ENCODE measurements around the gene TMEM94. TPM values are rescaled to one million over a fixed set of nuclear protein-coding genes. Genes with fewer than 3 reads are reported as not detected.

TMEM94 gene
- total and polyA plus RNA-seq, 2 of the 13 experiments (the other 11 are each of a cell fraction or from before 2014, with no cell fraction given) = 32.6 to 134 TPM

GRCh38 chr17:75524970-75525805, 68.8 kb downstream of the TMEM94 start, which contains the start of gene LLGL2 (continued):
- no peak; the same call in 1 of the 2 replicates for TF ChIP-seq ZNF598 (CRISPR knock-in tag; IDR thresholded peaks at IDR 0.05; ENCODE audit: borderline replicate concordance)
- TF ChIP-seq SP1 (IDR thresholded peaks at IDR 0.05) = no peak
- peak; percentile 49 for TF ChIP-seq SP1 (CRISPR knock-in tag; IDR thresholded peaks at IDR 0.05)
- TF ChIP-seq ETV6 (CRISPR knock-in tag; conservative IDR thresholded peaks at IDR 0.05) = peak; percentile 87
- no peak for TF ChIP-seq MAFK (conservative IDR thresholded peaks at IDR 0.05 in 1 of 2, IDR thresholded peaks at IDR 0.05 in 1 of 2; ENCODE audit: low read length in 2 of 2)
- no peak for TF ChIP-seq MNT (IDR thresholded peaks at IDR 0.05)
- peak; percentile 88; the same call in 1 of the 2 replicates for TF ChIP-seq KAT7 (CRISPR knock-in tag; IDR thresholded peaks at IDR 0.05; ENCODE audit: borderline replicate concordance)
- TF ChIP-seq GATA4 (IDR thresholded peaks at IDR 0.05; ENCODE audit: borderline replicate concordance, low read depth) = no peak
- TF ChIP-seq NCOA2 (CRISPR knock-in tag; IDR thresholded peaks at IDR 0.05) = no peak
- peak; percentile 95 for TF ChIP-seq XRCC5 (optimal IDR thresholded peaks at IDR 0.05; ENCODE audit: low read length)
- TF ChIP-seq TARDBP (CRISPR knock-in tag; IDR thresholded peaks at IDR 0.05) = peak; percentile 59; the same call in 1 of the 2 replicates
- no peak; the same call in 1 of the 2 replicates for TF ChIP-seq ZHX1 (CRISPR knock-in tag; IDR thresholded peaks at IDR 0.05; ENCODE audit: low read depth)
- TF ChIP-seq ZNF776 (CRISPR knock-in tag; IDR thresholded peaks at IDR 0.05) = 0 out of 2 replicates have a peak, but pooled peaks have one; percentile 69
- peak; percentile 84 for TF ChIP-seq ZNF704 (CRISPR knock-in tag; IDR thresholded peaks at IDR 0.05; ENCODE audit: borderline replicate concordance)
- TF ChIP-seq, protein P1, sequence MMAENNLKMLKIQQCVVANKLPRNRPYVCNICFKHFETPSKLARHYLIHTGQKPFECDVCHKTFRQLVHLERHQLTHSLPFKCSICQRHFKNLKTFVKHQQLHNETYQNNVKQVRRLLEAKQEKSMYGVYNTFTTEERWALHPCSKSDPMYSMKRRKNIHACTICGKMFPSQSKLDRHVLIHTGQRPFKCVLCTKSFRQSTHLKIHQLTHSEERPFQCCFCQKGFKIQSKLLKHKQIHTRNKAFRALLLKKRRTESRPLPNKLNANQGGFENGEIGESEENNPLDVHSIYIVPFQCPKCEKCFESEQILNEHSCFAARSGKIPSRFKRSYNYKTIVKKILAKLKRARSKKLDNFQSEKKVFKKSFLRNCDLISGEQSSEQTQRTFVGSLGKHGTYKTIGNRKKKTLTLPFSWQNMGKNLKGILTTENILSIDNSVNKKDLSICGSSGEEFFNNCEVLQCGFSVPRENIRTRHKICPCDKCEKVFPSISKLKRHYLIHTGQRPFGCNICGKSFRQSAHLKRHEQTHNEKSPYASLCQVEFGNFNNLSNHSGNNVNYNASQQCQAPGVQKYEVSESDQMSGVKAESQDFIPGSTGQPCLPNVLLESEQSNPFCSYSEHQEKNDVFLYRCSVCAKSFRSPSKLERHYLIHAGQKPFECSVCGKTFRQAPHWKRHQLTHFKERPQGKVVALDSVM (CRISPR knock-in tag; IDR thresholded peaks at IDR 0.05) = peak; percentile 89
- peak; percentile 89 for TF ChIP-seq FOXC1 (CRISPR knock-in tag; IDR thresholded peaks at IDR 0.05; ENCODE audit: borderline replicate concordance)
- TF ChIP-seq MAZ (IDR thresholded peaks at IDR 0.05; ENCODE audit: borderline replicate concordance, low read depth, low read length) = peak; percentile 96
- TF ChIP-seq MAZ (CRISPR knock-in tag; IDR thresholded peaks at IDR 0.05; ENCODE audit: low read depth) = 0 out of 2 replicates have a peak, but pooled peaks have one; percentile 24
- TF ChIP-seq ZNF34 (CRISPR knock-in tag; IDR thresholded peaks at IDR 0.05; ENCODE audit: borderline replicate concordance) = peak; percentile 42; the same call in 1 of the 2 replicates
- TF ChIP-seq MAFG (CRISPR knock-in tag; IDR thresholded peaks at IDR 0.05) = no peak
- TF ChIP-seq ZSCAN12 (CRISPR knock-in tag; IDR thresholded peaks at IDR 0.05) = peak; percentile 83; the same call in 1 of the 2 replicates
- TF ChIP-seq STAG1 (CRISPR knock-in tag; IDR thresholded peaks at IDR 0.05) = peak; percentile 74

Data from HepG2 (cell line).